Kidney (tissue), 22 donors: ENCODE data around the gene BTBD2. TPM values are rescaled to one million over a fixed set of nuclear protein-coding genes. Genes with fewer than 3 reads are reported as not detected.
A peak's percentile ranks its signal among the peaks of the same experiment; 100 is the strongest.

Experiments
- DNase-seq, 5 donors: peaks; one replicate each; pipeline ENCODE4 v3.0.0-alpha.2; 2013 to 2020
- FAIRE-seq: peaks from 2 replicates; lab custom pipeline; 2012; peaks lifted over from hg19 to GRCh38; lab: Jason Lieb, UNC
- H3K27ac ChIP-seq, 2 donors: one replicate each; pipeline ENCODE4 v1.7.0; 2013; ENCODE audit warnings: low read depth in 2 of 2, low read length in 2 of 2, inconsistent platforms in 1 of 2
- H3K27me3 ChIP-seq: one replicate; pipeline ENCODE4 v1.7.1; 2013; ENCODE audit warnings: low read length, inconsistent platforms; ENCODE audit not compliant: control insufficient read depth, insufficient read depth
- H3K36me3 ChIP-seq, 3 donors: one replicate each; pipeline versions ENCODE4 v1.7.0 to v1.7.1; 2013; ENCODE audit warnings: low read length in 3 of 3, control low read depth in 1 of 3, inconsistent platforms in 1 of 3; ENCODE audit not compliant: insufficient read depth in 3 of 3, control insufficient read depth in 2 of 3
- H3K4me1 ChIP-seq, 3 donors: one replicate each; pipeline versions ENCODE4 v1.7.0 to v1.7.1; 2013; ENCODE audit warnings: low read length in 3 of 3, inconsistent platforms in 1 of 3, low read depth in 1 of 3; ENCODE audit not compliant: control insufficient read depth in 2 of 3, insufficient read depth in 2 of 3
- H3K4me3 ChIP-seq, 3 donors: one replicate each; pipeline versions ENCODE4 v1.7.0 to v1.8.1; 2013; ENCODE audit warnings: low read length in 3 of 3, control low read depth in 1 of 3, inconsistent platforms in 1 of 3
- H3K9ac ChIP-seq, 3 donors: one replicate each; pipeline versions ENCODE4 v1.7.0 to v1.7.1; 2013; ENCODE audit warnings: low read length in 3 of 3, control low read depth in 1 of 3, inconsistent platforms in 1 of 3
- H3K9me3 ChIP-seq, 3 donors: one replicate each; pipeline versions ENCODE4 v1.7.0 to v1.7.1; 2013; ENCODE audit warnings: low read length in 3 of 3, control low read depth in 1 of 3, inconsistent platforms in 1 of 3; ENCODE audit not compliant: control insufficient read depth in 2 of 3, insufficient read depth in 1 of 3
- intact Hi-C: fragments of 100-400 bp; cut with DNase I; formaldehyde crosslinking; loops from one replicate; pipeline ENCODE4 v1.11.1; 2022
- long read RNA-seq, 10 donors: library from polyadenylated mRNA in 1 of 10; unstranded in 1 of 10; transcript quantifications; one replicate each; pipeline ENCODE4 v2.0.0 and lab custom pipeline, GENCODE V29; 2021 to 2026
- polyA plus RNA-seq: library from polyadenylated mRNA; stranded (reverse); fragments of 350-450 nt; fragmentation: Illumina TruSeq; extraction: RNeasy Lipid Tissue Mini Kit (QIAGEN cat#74804); gene quantifications from one replicate; pipeline ENCODE4 v1.2.3, GENCODE V29; 2014; ENCODE audit warnings: low read depth, low replicate concordance; ENCODE audit not compliant: insufficient read depth
- total RNA-seq: library from RNA; stranded (reverse); fragmentation: NEBNext Ultra II Directional; extraction: Animal tissue kit (Norgen Biotek cat#: 25700); gene quantifications from one replicate; pipeline ENCODE4 v1.2.1, GENCODE V29; 2021
- TF ChIP-seq, protein P1 (sequence below): IDR thresholded peaks from 3 replicates; pipeline ENCODE4 v1.5.1; 2012; ENCODE audit warnings: mild to moderate bottlenecking, moderate library complexity, borderline replicate concordance; ENCODE audit not compliant: insufficient read depth; ENCODE audit errors: extremely low read depth
- donor health status: control.
- donor health status: control.
- donor health status: control.
- donor health status: control.
- donor health status: control.
- donor health status: DM: yes; HTN: yes; CAD: no.
- donor health status: Normal renal cell carcinoma (clear cell type).

BTBD2 gene
- total RNA-seq (70.3 TPM), polyA plus RNA-seq (57.0 TPM)
- long read RNA-seq, donor 1, transcript BTBD2-201 (9 exons, 2,649 nt), result major isoform, 19 of 24 reads
- long read RNA-seq, donor 1, partial matches to known transcripts, result 0 of 24 reads
- long read RNA-seq, donor 1, other reads (novel, unspliced or antisense), result 0 of 24 reads
- long read RNA-seq, donor 2, transcript BTBD2-201 (9 exons, 2,649 nt), result major isoform, 9 of 17 reads
- long read RNA-seq, donor 2, transcript BTBD2-211 (1 exons, 951 nt), result minor isoform, 7 of 17 reads
- long read RNA-seq, donor 2, partial matches to known transcripts, result 0 of 17 reads
- long read RNA-seq, donor 2, other reads (novel, unspliced or antisense), result 0 of 17 reads
- long read RNA-seq, donor 3, transcript BTBD2-201 (9 exons, 2,649 nt), result major isoform, 18 of 24 reads
- long read RNA-seq, donor 3, transcript BTBD2-211 (1 exons, 951 nt), result minor isoform, 6 of 24 reads
- long read RNA-seq, donor 3, partial matches to known transcripts, result 0 of 24 reads
- long read RNA-seq, donor 3, other reads (novel, unspliced or antisense), result 0 of 24 reads
- long read RNA-seq, donor 4, transcript BTBD2-211 (1 exons, 951 nt), result minor isoform, 7 of 29 reads
- long read RNA-seq, donor 4, transcript BTBD2-201 (9 exons, 2,649 nt), result major isoform, 17 of 29 reads
- long read RNA-seq, donor 4, partial matches to known transcripts, result 5 of 29 reads
- long read RNA-seq, donor 4, other reads (novel, unspliced or antisense), result 0 of 29 reads
- long read RNA-seq, donor 5, partial matches to known transcripts, result 0 of 1 reads
- long read RNA-seq, donor 5, other reads (novel, unspliced or antisense), result 0 of 1 reads
- long read RNA-seq, donor 6, transcript BTBD2-201 (9 exons, 2,649 nt), result major isoform, 18 of 42 reads
- long read RNA-seq, donor 6, partial matches to known transcripts, result 23 of 42 reads
- long read RNA-seq, donor 6, other reads (novel, unspliced or antisense), result 0 of 42 reads
- long read RNA-seq, donor 7, transcript BTBD2-201 (9 exons, 2,649 nt), result major isoform, 36 of 98 reads
- long read RNA-seq, donor 7, partial matches to known transcripts, result 31 of 98 reads
- long read RNA-seq, donor 7, other reads (novel, unspliced or antisense), result 30 of 98 reads
- long read RNA-seq, donor 8, transcript BTBD2-201 (9 exons, 2,649 nt), result major isoform, 10 of 12 reads
- long read RNA-seq, donor 8, partial matches to known transcripts, result 0 of 12 reads
- long read RNA-seq, donor 8, other reads (novel, unspliced or antisense), result 0 of 12 reads
- long read RNA-seq, donor 9, transcript BTBD2-201 (9 exons, 2,649 nt), result major isoform, 24 of 41 reads
- long read RNA-seq, donor 9, partial matches to known transcripts, result 16 of 41 reads
- long read RNA-seq, donor 9, other reads (novel, unspliced or antisense), result 0 of 41 reads
- long read RNA-seq, donor 10, transcript BTBD2-201 (9 exons, 2,649 nt), result major isoform, 21 of 26 reads
- long read RNA-seq, donor 10, transcript BTBD2-211 (1 exons, 951 nt), result minor isoform, 5 of 26 reads
- long read RNA-seq, donor 10, partial matches to known transcripts, result 0 of 26 reads
- long read RNA-seq, donor 10, other reads (novel, unspliced or antisense), result 0 of 26 reads

DNA sequence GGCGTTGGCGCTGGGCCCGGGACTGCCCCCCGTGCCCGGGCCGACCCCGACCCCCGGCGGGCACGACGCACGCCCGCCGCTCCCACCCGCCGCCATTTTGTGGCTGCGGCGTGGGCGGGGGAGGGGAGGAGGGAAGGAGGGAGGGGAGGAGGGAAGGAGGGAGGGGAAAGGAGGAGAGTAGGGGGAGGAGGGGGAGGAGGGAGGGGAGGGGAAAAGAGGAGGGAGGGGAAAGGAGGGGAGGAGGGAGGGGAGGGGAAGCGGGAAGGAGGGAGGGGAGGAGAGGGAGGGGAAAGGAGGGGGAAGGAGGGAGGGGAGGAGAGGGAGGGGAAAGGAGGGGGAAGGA is at the start of gene BTBD2:
BTBD2 (minus strand) TSS at position 107 of the 343 bp plus-strand sequence; CDS start at position 96, 11 bp downstream.
- H3K4me3 ChIP-seq, result peak within 1 kb of the TSS; percentile 36 to 59 (median 56)
- H3K36me3 ChIP-seq, result no peaks in the 10 kb centered on the region
- H3K27me3 ChIP-seq, result no peaks in the 10 kb centered on the region
- H3K9ac ChIP-seq, result peak within 1 kb of the TSS in 2 of 3 donors; percentile 55 to 58
- H3K9me3 ChIP-seq, result no peaks in the 10 kb centered on the region
- TF ChIP-seq, protein P1, sequence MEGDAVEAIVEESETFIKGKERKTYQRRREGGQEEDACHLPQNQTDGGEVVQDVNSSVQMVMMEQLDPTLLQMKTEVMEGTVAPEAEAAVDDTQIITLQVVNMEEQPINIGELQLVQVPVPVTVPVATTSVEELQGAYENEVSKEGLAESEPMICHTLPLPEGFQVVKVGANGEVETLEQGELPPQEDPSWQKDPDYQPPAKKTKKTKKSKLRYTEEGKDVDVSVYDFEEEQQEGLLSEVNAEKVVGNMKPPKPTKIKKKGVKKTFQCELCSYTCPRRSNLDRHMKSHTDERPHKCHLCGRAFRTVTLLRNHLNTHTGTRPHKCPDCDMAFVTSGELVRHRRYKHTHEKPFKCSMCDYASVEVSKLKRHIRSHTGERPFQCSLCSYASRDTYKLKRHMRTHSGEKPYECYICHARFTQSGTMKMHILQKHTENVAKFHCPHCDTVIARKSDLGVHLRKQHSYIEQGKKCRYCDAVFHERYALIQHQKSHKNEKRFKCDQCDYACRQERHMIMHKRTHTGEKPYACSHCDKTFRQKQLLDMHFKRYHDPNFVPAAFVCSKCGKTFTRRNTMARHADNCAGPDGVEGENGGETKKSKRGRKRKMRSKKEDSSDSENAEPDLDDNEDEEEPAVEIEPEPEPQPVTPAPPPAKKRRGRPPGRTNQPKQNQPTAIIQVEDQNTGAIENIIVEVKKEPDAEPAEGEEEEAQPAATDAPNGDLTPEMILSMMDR, result no peak
- peak; percentile 65 to 85 (median 83) for DNase-seq
- H3K4me1 ChIP-seq, result peaks cover 0 to 3% (median 0%) of the 10 kb centered on the region in 3 donors
- intact Hi-C loops, result no loop called here
- peak within 1 kb of the TSS; percentile 32 to 53 for H3K27ac ChIP-seq
- no peak for FAIRE-seq

DNA sequence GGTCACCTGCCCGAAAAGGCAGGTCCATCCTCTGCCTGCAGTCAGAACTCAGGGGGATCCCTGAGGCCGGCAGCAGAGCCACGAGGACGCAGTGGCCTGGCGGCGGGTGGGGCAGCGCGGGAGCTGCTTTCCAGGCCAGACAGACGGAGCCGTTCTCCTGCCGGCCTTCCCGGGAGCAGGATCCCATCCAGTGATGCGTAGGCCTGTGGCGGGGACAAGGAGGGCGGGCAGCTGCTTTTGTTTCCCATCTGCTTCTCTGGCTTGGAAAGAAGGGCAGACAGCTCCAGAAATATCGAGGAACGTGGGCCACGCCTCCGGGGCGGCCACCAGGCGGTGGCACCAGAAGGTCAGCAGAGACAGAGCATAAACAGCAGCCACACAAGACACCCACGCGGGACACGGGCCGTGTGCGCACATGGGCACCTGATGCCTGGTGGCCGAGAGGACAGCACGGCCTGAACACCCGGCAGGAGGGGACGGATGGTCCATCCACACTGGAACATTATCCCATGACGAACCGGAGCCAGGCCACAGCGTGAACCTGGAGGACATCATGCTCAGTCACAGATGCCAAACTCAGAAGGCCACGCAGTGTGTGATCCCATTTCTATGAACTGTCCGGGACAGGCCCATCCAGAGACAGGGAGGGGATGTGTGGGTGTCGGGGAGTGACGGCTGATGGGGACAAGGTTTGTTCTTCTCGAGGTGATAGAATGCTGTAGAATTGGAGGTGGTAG is 49.4 kb upstream of the BTBD2 start:
- Histone ChIP-seq H3K27me3 (no peaks in the 10 kb centered on the region), H3K36me3 (no peaks in the 10 kb centered on the region), H3K9me3 (no peaks in the 10 kb centered on the region), H3K4me1 (peaks cover 0 to 21% (median 10%) of the 10 kb centered on the region in 3 donors), H3K27ac (peak overlapping the region; percentile 63 to 83), H3K9ac (peak overlapping the region in 2 of 3 donors; percentile 21 to 65), H3K4me3 (no peak overlapping the region)
- intact Hi-C loops, result no loop called here
- TF ChIP-seq, protein P1, result no peak
- peak in 3 of 5 donors; percentile 40 to 76 (median 56) for DNase-seq
- FAIRE-seq, result no peak

DNA sequence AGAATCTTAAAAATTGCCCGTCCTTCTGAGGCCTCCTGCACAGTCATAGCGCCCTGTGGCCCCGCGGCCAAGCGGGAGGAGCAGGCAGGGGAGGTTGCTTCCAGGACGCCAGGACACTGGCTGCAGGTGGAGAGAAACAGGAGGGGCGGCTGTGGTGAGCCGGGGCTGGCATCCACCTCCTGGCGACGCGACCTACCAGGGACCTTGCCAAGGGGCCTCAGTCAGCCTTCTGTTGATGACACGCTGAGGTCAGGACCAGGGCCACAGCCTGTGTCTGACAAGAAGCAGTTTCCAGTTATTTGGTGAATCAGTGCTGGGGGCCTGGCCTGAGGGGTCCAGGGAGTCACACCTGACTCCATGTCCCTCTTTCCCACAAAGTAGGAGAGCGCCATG is 48.9 kb upstream of the BTBD2 start:
- FAIRE-seq (no peak), DNase-seq (peak in 1 of 5 donors; percentile 63)
- Histone ChIP-seq H3K36me3 (no peaks in the 10 kb centered on the region), H3K9ac (peak overlapping the region in 1 of 3 donors; percentile 65), H3K4me3 (no peak overlapping the region), H3K27ac (peak overlapping the region; percentile 63 to 83), H3K4me1 (peaks cover 0 to 26% (median 16%) of the 10 kb centered on the region in 3 donors), H3K9me3 (no peaks in the 10 kb centered on the region), H3K27me3 (no peaks in the 10 kb centered on the region)
- TF ChIP-seq, protein P1, result no peak
- intact Hi-C loops, result no loop called here
